GM21367 (cell line): ENCODE measurements around the gene RCBTB2.

Experiments
- ATAC-seq: cut with Tn5 transposase; IDR thresholded peaks from one replicate; pipeline ENCODE4 v1.9.1; 2021; ENCODE audit not compliant: unreplicated experiment

Gene RCBTB2

GRCh38 chr13:48531416-48532255, 1.2 kb downstream of the RCBTB2 start:
- ATAC-seq: no peak

DNA sequence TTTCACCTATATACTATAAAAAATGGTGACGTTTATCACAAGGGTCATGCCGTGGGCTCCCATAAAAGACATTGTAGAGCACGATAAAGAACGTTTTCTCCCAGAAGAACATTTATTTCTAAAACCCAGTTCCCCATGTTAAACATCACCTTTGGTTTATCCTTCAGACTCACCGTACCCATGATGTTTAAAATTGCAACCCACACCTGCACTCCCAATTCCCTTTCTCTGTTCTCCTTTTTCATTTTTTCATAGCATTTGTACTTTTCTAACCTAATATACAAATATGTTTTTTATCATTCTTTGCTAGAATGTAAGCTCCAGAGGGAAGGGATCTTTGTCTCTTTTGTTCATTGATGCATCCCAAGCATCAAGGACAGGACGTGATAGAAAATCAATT, 2.0 kb downstream of the RCBTB2 start:
- no peak for ATAC-seq

GRCh38 chr13:48528720-48529119, 4.2 kb downstream of the RCBTB2 start:
- ATAC-seq: no peak

- no peak for ATAC-seq
Observed at GRCh38 chr13:48527955-48528354, 4.9 kb downstream of the RCBTB2 start.

- ATAC-seq: no peak
Observed at GRCh38 chr13:48526286-48526685, 6.6 kb downstream of the RCBTB2 start.

DNA sequence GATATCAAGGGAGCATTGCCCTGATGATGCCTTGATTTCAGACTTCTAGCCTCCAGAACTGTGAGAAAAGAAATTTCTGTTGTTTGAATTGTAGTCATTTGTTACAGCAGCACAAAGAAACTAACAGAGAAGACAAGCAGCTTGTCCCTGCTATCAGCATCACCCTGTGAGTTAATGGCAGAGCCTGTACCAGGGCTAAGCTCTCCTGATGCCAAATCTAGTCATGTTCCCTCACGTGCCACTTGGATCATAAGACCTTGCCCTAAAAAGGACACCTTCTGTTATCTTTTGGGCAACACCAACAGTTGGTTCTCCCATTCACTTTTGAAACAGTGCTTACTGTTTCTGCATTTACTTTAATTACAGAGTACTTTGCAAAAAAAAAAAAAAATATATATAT, 14.8 kb downstream of the RCBTB2 start:
- ATAC-seq: no peak

GRCh38 chr13:48515732-48516131, 17.1 kb downstream of the RCBTB2 start:
- ATAC-seq: no peak

- ATAC-seq: no peak
Observed at GRCh38 chr13:48514793-48515192, 18.1 kb downstream of the RCBTB2 start.

DNA sequence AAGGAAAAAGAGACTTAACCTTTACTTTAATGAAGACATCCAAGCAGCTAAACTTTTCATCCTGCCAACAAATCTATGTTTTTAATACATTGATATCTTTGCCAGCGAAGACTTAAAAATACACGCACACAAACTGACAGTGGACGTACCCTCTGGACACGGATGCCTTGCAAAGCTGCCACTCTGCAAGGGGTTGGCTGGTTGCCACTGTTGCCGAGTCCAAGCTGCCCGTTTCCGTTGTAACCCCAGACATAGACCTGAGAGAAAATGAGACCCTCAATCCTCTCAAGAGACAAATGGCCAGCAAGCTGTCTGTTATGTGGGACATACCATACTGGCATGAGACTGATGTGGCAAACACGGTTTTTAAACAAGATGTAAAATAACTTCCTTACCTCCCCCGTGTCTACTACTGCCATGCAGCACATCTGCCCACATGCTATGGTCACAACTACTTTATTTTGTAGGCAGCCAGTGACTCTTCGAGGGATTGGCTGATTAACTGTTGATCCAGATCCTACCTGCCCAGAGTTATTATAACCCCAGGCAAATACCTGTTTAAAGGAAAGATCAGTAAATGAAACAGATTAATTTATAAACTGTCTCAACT, 21.2 kb downstream of the RCBTB2 start:
- ATAC-seq: no peak

DNA sequence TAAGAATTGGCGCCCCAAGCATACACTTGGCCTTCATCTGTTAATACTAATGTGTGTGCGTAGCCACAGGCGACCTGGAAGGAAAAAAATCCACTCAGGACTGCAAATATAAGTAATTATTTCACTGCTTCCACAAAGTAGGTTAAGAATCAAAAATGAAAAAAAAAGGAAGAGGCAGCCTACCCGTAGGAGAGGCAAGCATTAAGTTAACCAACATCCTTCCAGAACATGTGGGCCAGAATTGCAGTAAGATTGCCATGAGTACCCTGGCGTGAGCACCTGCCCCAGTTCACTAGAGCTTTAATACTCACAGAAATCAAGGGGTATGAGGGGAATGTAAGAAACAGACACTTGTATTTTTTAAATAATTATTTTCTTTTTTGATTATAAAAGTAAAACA, 22.2 kb downstream of the RCBTB2 start:
- ATAC-seq: no peak

GRCh38 chr13:48508011-48508410, 24.9 kb downstream of the RCBTB2 start:
- no peak for ATAC-seq

- no peak for ATAC-seq
Observed at GRCh38 chr13:48507021-48507420, 25.9 kb downstream of the RCBTB2 start.

GRCh38 chr13:48506092-48506701, 26.7 kb downstream of the RCBTB2 start:
- ATAC-seq: peak; percentile 10

GRCh38 chr13:48505597-48506091, 27.2 kb downstream of the RCBTB2 start:
- ATAC-seq: peak; percentile 71

GRCh38 chr13:48505012-48505411, 27.9 kb downstream of the RCBTB2 start:
- ATAC-seq: no peak

DNA sequence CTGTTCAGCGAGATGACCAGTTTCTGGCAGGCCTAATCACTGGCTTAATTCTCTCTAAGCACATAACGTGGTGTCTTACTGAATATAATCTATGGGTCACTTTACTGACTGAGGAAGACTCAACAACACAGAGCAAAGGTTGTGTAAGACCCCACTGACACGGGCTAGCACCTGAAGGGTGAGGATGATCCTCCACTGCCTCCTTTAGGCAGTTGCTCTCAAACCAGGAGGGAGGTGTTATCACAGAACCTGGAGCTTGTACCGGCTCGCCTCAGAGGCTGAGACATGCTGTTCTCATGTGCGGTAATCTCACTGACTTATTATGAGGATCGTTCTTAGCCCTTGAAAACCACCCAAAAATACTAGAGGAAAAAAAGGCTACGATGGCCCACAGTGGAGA, 28.3 kb downstream of the RCBTB2 start:
- no peak for ATAC-seq

GRCh38 chr13:48502601-48503319, 30.1 kb downstream of the RCBTB2 start:
- ATAC-seq: no peak

DNA sequence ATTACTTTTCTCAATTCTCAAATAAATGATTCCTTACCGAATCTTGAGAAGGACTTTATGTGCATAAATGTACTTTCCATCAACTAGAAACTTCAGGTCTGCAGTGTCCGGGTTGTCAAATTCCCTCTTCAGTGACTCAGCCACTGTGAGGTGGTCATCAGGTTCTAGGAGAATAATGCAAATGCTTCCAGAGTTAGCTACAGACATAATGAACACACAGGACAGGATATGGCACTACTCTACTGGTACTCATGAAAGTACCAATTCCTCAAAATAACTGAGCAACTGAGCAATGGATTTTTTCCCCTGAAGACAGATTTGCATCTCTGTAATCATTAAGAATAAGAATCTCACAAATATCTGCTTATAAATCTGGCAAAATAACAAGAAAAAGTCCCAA, 31.2 kb downstream of the RCBTB2 start:
- ATAC-seq: no peak

DNA sequence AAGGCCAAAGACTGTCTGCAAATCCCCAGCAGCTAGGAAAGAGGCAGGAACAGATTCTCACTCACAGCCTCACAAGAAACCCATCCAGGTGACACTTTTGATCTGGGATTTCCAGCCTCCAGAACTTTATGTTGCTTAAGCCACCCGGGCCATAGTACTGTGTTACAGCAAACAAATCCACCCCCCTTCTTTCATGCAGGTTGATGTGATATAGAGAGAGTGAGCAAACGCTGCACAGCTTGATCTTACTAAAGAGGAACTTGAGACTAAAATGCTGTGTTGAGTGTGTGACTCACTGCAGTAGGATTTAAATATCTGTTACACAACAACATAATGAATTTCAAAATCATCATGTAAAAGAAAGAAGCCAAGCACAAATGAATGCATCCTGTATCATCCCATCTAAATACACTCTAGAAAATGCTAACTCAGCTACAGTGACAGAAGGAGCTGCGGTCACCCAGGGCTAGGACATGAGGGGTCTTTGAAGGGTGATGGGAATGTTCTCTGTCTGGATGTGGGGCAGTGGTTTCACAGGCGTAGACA, 32.2 kb downstream of the RCBTB2 start:
- peak; percentile 27 for ATAC-seq

DNA sequence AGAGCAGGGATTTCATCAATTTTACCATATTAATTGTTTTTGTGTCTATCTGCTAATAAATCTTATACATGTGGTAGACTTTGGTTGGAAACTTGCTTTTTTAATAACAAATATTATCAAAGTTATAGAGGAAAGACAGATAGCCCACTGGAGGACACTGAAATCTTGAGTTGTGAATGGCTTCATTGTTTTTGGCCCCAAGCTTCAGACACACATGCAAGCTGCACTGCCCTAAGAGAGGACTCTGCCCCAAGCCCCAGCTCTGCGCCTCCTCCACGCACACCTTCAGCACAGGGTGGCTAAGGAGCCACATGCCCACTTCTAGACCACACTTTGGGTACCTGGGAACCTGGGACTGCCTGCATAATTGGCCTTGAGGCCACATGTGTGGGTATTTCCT, 35.2 kb downstream of the RCBTB2 start:
- no peak for ATAC-seq
